ENCODE measurements around the gene RBM5. TPM values are rescaled to one million over a fixed set of nuclear protein-coding genes. Genes with fewer than 3 reads are reported as not detected.

Gene RBM5
- total RNA-seq, 1 experiment from 2014 or later = 89.1 TPM

DNA sequence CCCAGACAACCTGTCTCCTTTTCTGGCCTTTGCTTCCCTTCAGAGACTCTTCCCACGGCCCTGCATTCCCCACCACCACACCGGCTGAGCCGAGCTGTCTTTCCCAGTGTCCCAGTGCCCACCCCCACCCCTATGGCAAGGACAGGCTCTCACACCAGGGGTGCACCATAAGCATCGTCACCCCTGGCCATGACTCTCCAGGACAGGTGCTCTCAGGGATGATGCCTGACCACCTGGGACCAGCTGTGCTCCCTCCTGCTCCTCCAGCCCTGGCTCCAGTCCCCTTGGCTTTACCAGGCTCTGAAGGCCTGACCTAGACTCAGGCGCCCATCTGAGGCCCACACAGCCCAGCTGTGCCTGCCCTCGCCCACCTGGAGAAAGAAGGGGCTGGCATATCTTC lies 48.8 kb downstream of the RBM5 start:
- Histone ChIP-seq H3K9me2 (ENCODE audit: insufficient read depth) (no peaks in the 10 kb centered on the region), H3K4me3 (replicated peaks in 1 of 2; ENCODE audit: low read depth in 1 of 2, low read length in 2 of 2) (no peak overlapping the region), H3K27ac (ENCODE audit: low read depth, low read length) (no peak overlapping the region), H4K20me1 (ENCODE audit: insufficient read depth) (no peaks in the 10 kb centered on the region), H3K27me3 (ENCODE audit: insufficient read depth, low read length) (no peaks in the 10 kb centered on the region), H3K4me1 (ENCODE audit: control insufficient read depth in 1 of 2, insufficient read depth in 2 of 2, low read length in 2 of 2) (no peaks in the 10 kb centered on the region), H3K36me3 (ENCODE audit: control insufficient read depth in 1 of 2, insufficient read depth in 2 of 2, low read length in 2 of 2) (no peaks in the 10 kb centered on the region), H2AFZ (ENCODE audit: low read depth, low read length, poor library complexity, severe bottlenecking) (no peak overlapping the region), H3K4me2 (ENCODE audit: low read length) (no peak overlapping the region), H3K79me2 (ENCODE audit: insufficient read depth, low read length) (no peaks in the 10 kb centered on the region), H3K9ac (ENCODE audit: low read length) (no peak overlapping the region), H3K9me3 (ENCODE audit: control insufficient read depth in 1 of 2, insufficient read depth in 1 of 2, low read depth in 1 of 2, low read length in 2 of 2) (no peaks in the 10 kb centered on the region)
- no peak for DNase-seq (ENCODE audit: low read depth, low spot score)
- no peak for TF ChIP-seq SRF (IDR thresholded peaks at IDR 0.05; ENCODE audit: low read depth)
- no peak for TF ChIP-seq POLR2A (IDR thresholded peaks at IDR 0.05; ENCODE audit: borderline replicate concordance, extremely low read depth, insufficient read depth, insufficient read length)
- no peak for TF ChIP-seq ELF1 (IDR thresholded peaks at IDR 0.05; ENCODE audit: borderline replicate concordance, low read depth)
- ChIA-PET RAD21 (ENCODE audit: low non-redundant PET in 1 of 2, low total read pairs in 2 of 2, uncharacterized antibody in 2 of 2, unreplicated experiment in 2 of 2) (no interaction called here), CTCF (no interaction called here), POLR2A (no interaction called here)
- no TSS peak for BruUV-seq (replicated peaks)
- intact Hi-C loops (cut with micrococcal nuclease) = no loop called here
- ATAC-seq = no peak

DNA sequence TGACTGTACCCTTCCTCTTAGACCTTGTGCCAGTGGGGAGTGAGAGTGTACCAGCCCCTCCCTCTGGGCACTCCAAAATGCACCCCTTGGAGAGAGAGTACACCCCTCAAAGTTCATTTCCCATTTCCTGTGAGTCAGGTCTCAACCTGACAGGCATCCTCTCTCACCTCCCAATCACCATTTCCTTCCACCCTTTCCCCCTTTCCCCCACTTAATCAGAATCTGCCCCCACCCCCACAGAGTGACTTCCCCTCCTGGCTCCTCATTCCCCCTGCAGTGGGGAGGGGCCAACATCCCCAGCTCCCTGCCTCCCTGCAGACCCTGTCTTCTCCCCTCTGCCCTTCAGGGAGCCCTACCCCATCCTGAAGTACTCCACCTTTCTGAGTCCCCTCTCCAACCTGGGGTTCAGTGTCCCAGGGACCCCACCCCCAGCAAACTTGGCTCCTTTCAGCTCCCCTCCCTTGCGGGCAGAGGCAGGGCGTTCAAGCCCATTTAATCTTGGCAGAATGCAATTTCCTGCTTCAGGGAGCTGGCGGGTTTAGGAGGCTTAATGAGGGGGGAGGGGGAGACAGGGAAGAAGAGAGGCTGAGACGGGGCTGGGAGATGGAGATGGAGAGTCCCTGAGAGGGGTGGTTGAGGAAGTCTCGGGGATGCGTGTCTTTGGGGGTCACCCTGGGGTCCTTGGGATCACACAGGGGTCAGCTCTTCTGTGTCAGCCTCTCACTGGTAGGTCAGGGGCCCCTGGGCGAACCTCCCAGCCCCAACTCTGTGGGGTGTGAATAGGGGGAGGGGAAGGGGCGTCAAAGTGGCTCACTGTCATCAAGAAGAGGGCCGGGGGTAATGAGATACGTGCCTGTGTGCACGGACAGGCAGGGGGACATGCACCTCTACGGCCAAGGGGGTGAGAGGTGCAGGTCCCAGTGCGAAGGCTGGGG lies 49.8 kb downstream of the RBM5 start:
- Histone ChIP-seq H3K27me3 (ENCODE audit: insufficient read depth, low read length) (no peaks in the 10 kb centered on the region), H4K20me1 (ENCODE audit: insufficient read depth) (no peaks in the 10 kb centered on the region), H3K36me3 (ENCODE audit: control insufficient read depth in 1 of 2, insufficient read depth in 2 of 2, low read length in 2 of 2) (no peaks in the 10 kb centered on the region), H3K9ac (ENCODE audit: low read length) (no peak overlapping the region), H3K9me2 (ENCODE audit: insufficient read depth) (no peaks in the 10 kb centered on the region), H3K4me3 (replicated peaks in 1 of 2; ENCODE audit: low read depth in 1 of 2, low read length in 2 of 2) (no peak overlapping the region), H3K9me3 (ENCODE audit: control insufficient read depth in 1 of 2, insufficient read depth in 1 of 2, low read depth in 1 of 2, low read length in 2 of 2) (no peaks in the 10 kb centered on the region), H2AFZ (ENCODE audit: low read depth, low read length, poor library complexity, severe bottlenecking) (no peak overlapping the region), H3K79me2 (ENCODE audit: insufficient read depth, low read length) (no peaks in the 10 kb centered on the region), H3K4me1 (ENCODE audit: control insufficient read depth in 1 of 2, insufficient read depth in 2 of 2, low read length in 2 of 2) (no peaks in the 10 kb centered on the region), H3K27ac (ENCODE audit: low read depth, low read length) (no peak overlapping the region), H3K4me2 (ENCODE audit: low read length) (no peak overlapping the region)
- no peak for ATAC-seq
- intact Hi-C loops (cut with micrococcal nuclease) = no loop called here
- POLR2A ChIA-PET = interaction anchor here (0.7 kb wide), 1 partner anchor 183 kb away, joined by 3 read pairs; no protein-coding TSS in a partner anchor
- CTCF ChIA-PET = no interaction called here
- BruUV-seq (replicated peaks) = no TSS peak
- DNase-seq (ENCODE audit: low read depth, low spot score) = no peak
- RAD21 ChIA-PET (ENCODE audit: low non-redundant PET in 1 of 2, low total read pairs in 2 of 2, uncharacterized antibody in 2 of 2, unreplicated experiment in 2 of 2) = no interaction called here
- TF ChIP-seq JUND (IDR thresholded peaks at IDR 0.05) (no peak), SP1 (IDR thresholded peaks at IDR 0.05; ENCODE audit: low read depth) (no peak), RAD21 (IDR thresholded peaks at IDR 0.05; ENCODE audit: low read depth) (no peak), SIN3A (IDR thresholded peaks at IDR 0.05; ENCODE audit: low read depth) (no peak), ZFX (IDR thresholded peaks at IDR 0.05) (no peak), YY1 (IDR thresholded peaks at IDR 0.05; ENCODE audit: extremely low read depth, insufficient replicate concordance, low read depth, low read length) (no peak), CBX3 (IDR thresholded peaks at IDR 0.05; ENCODE audit: low read depth) (no peak), ELF1 (IDR thresholded peaks at IDR 0.05; ENCODE audit: borderline replicate concordance, low read depth) (no peak), ZNF274 (IDR thresholded peaks at IDR 0.05; ENCODE audit: low read depth, low read length) (no peak), EZH2phosphoT487 (IDR thresholded peaks at IDR 0.05; ENCODE audit: borderline replicate concordance) (no peak), EZH2 (IDR thresholded peaks at IDR 0.05) (no peak)
- TF ChIP-seq, protein P1, sequence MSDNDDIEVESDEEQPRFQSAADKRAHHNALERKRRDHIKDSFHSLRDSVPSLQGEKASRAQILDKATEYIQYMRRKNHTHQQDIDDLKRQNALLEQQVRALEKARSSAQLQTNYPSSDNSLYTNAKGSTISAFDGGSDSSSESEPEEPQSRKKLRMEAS (IDR thresholded peaks at IDR 0.05) = no peak
- TF ChIP-seq, protein P2, sequence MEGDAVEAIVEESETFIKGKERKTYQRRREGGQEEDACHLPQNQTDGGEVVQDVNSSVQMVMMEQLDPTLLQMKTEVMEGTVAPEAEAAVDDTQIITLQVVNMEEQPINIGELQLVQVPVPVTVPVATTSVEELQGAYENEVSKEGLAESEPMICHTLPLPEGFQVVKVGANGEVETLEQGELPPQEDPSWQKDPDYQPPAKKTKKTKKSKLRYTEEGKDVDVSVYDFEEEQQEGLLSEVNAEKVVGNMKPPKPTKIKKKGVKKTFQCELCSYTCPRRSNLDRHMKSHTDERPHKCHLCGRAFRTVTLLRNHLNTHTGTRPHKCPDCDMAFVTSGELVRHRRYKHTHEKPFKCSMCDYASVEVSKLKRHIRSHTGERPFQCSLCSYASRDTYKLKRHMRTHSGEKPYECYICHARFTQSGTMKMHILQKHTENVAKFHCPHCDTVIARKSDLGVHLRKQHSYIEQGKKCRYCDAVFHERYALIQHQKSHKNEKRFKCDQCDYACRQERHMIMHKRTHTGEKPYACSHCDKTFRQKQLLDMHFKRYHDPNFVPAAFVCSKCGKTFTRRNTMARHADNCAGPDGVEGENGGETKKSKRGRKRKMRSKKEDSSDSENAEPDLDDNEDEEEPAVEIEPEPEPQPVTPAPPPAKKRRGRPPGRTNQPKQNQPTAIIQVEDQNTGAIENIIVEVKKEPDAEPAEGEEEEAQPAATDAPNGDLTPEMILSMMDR (IDR thresholded peaks at IDR 0.05 in 2 of 3, conservative IDR thresholded peaks at IDR 0.05 in 1 of 3; ENCODE audit: borderline replicate concordance in 1 of 3, insufficient read depth in 1 of 3, low read depth in 2 of 3, low read length in 2 of 3) = no peak
- TF ChIP-seq, protein P3, sequence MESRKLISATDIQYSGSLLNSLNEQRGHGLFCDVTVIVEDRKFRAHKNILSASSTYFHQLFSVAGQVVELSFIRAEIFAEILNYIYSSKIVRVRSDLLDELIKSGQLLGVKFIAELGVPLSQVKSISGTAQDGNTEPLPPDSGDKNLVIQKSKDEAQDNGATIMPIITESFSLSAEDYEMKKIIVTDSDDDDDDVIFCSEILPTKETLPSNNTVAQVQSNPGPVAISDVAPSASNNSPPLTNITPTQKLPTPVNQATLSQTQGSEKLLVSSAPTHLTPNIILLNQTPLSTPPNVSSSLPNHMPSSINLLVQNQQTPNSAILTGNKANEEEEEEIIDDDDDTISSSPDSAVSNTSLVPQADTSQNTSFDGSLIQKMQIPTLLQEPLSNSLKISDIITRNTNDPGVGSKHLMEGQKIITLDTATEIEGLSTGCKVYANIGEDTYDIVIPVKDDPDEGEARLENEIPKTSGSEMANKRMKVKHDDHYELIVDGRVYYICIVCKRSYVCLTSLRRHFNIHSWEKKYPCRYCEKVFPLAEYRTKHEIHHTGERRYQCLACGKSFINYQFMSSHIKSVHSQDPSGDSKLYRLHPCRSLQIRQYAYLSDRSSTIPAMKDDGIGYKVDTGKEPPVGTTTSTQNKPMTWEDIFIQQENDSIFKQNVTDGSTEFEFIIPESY (IDR thresholded peaks at IDR 0.05; ENCODE audit: extremely low read depth, insufficient replicate concordance, low read length) = no peak
